Kidney (tissue), 14 donors: ENCODE measurements around the gene KANK3. TPM values are rescaled to one million over a fixed set of nuclear protein-coding genes. Genes with fewer than 3 reads are reported as not detected.
A peak's percentile ranks its signal among the peaks of the same experiment; 100 is the strongest.

Experiments
- DNase-seq, 5 donors: peaks; one replicate each; pipeline ENCODE4 v3.0.0-alpha.2; 2013 to 2020
- FAIRE-seq: peaks from 2 replicates; lab custom pipeline; 2012; peaks lifted over from hg19 to GRCh38; lab: Jason Lieb, UNC
- H3K27ac ChIP-seq, 2 donors: one replicate each; pipeline ENCODE4 v1.7.0; 2013; ENCODE audit warnings: low read depth in 2 of 2, low read length in 2 of 2, inconsistent platforms in 1 of 2
- H3K27me3 ChIP-seq: one replicate; pipeline ENCODE4 v1.7.1; 2013; ENCODE audit warnings: low read length, inconsistent platforms; ENCODE audit not compliant: control insufficient read depth, insufficient read depth
- H3K36me3 ChIP-seq, 3 donors: one replicate each; pipeline versions ENCODE4 v1.7.0 to v1.7.1; 2013; ENCODE audit warnings: low read length in 3 of 3, control low read depth in 1 of 3, inconsistent platforms in 1 of 3; ENCODE audit not compliant: insufficient read depth in 3 of 3, control insufficient read depth in 2 of 3
- H3K4me1 ChIP-seq, 3 donors: one replicate each; pipeline versions ENCODE4 v1.7.0 to v1.7.1; 2013; ENCODE audit warnings: low read length in 3 of 3, inconsistent platforms in 1 of 3, low read depth in 1 of 3; ENCODE audit not compliant: control insufficient read depth in 2 of 3, insufficient read depth in 2 of 3
- H3K4me3 ChIP-seq, 3 donors: one replicate each; pipeline versions ENCODE4 v1.7.0 to v1.8.1; 2013; ENCODE audit warnings: low read length in 3 of 3, control low read depth in 1 of 3, inconsistent platforms in 1 of 3
- H3K9ac ChIP-seq, 3 donors: one replicate each; pipeline versions ENCODE4 v1.7.0 to v1.7.1; 2013; ENCODE audit warnings: low read length in 3 of 3, control low read depth in 1 of 3, inconsistent platforms in 1 of 3
- H3K9me3 ChIP-seq, 3 donors: one replicate each; pipeline versions ENCODE4 v1.7.0 to v1.7.1; 2013; ENCODE audit warnings: low read length in 3 of 3, control low read depth in 1 of 3, inconsistent platforms in 1 of 3; ENCODE audit not compliant: control insufficient read depth in 2 of 3, insufficient read depth in 1 of 3
- intact Hi-C: fragments of 100-400 bp; cut with DNase I; formaldehyde crosslinking; loops from one replicate; pipeline ENCODE4 v1.11.1; 2022
- polyA plus RNA-seq: library from polyadenylated mRNA; stranded (reverse); fragments of 350-450 nt; fragmentation: Illumina TruSeq; extraction: RNeasy Lipid Tissue Mini Kit (QIAGEN cat#74804); gene quantifications from one replicate; pipeline ENCODE4 v1.2.3, GENCODE V29; 2014; ENCODE audit warnings: low read depth, low replicate concordance; ENCODE audit not compliant: insufficient read depth
- total RNA-seq: library from RNA; stranded (reverse); fragmentation: NEBNext Ultra II Directional; extraction: Animal tissue kit (Norgen Biotek cat#: 25700); gene quantifications from one replicate; pipeline ENCODE4 v1.2.1, GENCODE V29; 2021
- TF ChIP-seq, protein P1 (sequence below): IDR thresholded peaks from 3 replicates; pipeline ENCODE4 v1.5.1; 2012; ENCODE audit warnings: mild to moderate bottlenecking, moderate library complexity, borderline replicate concordance; ENCODE audit not compliant: insufficient read depth; ENCODE audit errors: extremely low read depth
- donor health status: control.
- donor health status: control.
- donor health status: control.
- donor health status: control.
- donor health status: control.
- donor health status: DM: yes; HTN: yes; CAD: no.
- donor health status: Normal renal cell carcinoma (clear cell type).

The KANK3 gene
- total and polyA plus RNA-seq, 2 donors from 2014 or later, result 15.0 to 26.6 TPM

- intact Hi-C loops, result no loop called here
- H3K9me3 ChIP-seq, result no peaks in the 10 kb centered on the region
- H3K27me3 ChIP-seq, result no peaks in the 10 kb centered on the region
- H3K36me3 ChIP-seq, result peaks cover 0 to 4% (median 3%) of the 10 kb centered on the region in 3 donors
- TF ChIP-seq, protein P1, sequence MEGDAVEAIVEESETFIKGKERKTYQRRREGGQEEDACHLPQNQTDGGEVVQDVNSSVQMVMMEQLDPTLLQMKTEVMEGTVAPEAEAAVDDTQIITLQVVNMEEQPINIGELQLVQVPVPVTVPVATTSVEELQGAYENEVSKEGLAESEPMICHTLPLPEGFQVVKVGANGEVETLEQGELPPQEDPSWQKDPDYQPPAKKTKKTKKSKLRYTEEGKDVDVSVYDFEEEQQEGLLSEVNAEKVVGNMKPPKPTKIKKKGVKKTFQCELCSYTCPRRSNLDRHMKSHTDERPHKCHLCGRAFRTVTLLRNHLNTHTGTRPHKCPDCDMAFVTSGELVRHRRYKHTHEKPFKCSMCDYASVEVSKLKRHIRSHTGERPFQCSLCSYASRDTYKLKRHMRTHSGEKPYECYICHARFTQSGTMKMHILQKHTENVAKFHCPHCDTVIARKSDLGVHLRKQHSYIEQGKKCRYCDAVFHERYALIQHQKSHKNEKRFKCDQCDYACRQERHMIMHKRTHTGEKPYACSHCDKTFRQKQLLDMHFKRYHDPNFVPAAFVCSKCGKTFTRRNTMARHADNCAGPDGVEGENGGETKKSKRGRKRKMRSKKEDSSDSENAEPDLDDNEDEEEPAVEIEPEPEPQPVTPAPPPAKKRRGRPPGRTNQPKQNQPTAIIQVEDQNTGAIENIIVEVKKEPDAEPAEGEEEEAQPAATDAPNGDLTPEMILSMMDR, result no peak
- peak within 1 kb of the TSS; percentile 54 to 71 (median 58) for H3K9ac ChIP-seq
- peak within 1 kb of the TSS; percentile 59 to 82 (median 74) for H3K4me3 ChIP-seq
- H3K4me1 ChIP-seq, result peaks cover 0 to 20% (median 0%) of the 10 kb centered on the region in 3 donors
- peak within 1 kb of the TSS; percentile 45 to 57 for H3K27ac ChIP-seq
- FAIRE-seq (no peak), DNase-seq (peak; percentile 91 to 97 (median 95))
Measured at GRCh38 chr19:8307965-8308866, 34.8 kb downstream of the KANK3 start, which contains the start of gene CD320. TSS of gene CD320 (minus strand) at chr19:8308358. CDS start at chr19:8308290, 68 bp downstream.

GRCh38 chr19:8307400-8307964 lies 35.6 kb downstream of the KANK3 start:
- Histone ChIP-seq H3K36me3 (peaks cover 0 to 4% (median 3%) of the 10 kb centered on the region in 3 donors), H3K9ac (peak overlapping the region; percentile 48 to 71 (median 54)), H3K4me3 (peak overlapping the region; percentile 59 to 82 (median 72)), H3K4me1 (peaks cover 0 to 20% (median 0%) of the 10 kb centered on the region in 3 donors), H3K27me3 (no peaks in the 10 kb centered on the region), H3K9me3 (no peaks in the 10 kb centered on the region), H3K27ac (peak overlapping the region in 1 of 2 donors; percentile 57)
- DNase-seq (peak in 1 of 5 donors; percentile 56), FAIRE-seq (no peak)
- TF ChIP-seq, protein P1, result no peak
- intact Hi-C loops, result no loop called here

DNA sequence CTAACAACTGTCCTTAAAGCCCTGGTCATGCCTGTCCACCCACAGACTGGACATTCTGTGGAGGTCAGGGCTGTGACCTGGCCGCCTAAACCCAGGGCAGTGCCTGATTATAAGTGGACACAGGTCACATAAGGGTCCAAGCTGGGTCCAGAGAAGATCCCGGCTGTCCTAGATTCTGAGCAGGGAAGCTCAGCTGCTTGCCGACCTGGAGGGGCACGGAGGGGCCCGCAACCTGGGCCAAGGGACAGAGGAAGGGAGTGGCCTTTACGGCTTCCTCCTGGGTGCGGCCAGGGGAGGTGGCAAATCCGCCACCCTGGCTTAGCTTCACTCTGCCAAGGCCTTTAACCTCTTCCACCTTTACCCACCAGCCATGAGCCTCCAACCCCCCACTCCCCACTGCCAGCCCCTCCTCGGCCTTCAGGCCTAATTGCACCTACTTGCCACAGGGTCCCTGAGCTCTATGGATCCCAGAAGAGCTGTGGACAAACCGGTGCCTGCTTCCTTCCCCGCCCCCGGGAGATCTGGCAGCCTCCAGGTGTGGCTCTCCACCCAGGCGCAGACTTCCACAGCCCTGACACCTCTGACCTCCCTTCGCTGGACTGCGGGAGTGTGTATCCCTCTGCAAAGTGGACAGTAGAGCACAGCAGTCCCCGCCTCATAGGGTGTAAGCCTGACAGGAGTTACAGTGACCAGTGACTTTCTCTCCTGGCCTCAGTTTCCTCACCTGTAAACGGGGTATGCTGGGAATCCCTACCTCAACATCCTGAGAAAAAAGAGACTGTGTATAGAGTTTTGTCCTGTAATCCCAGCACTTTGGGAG lies 36.6 kb downstream of the KANK3 start:
- no peak for FAIRE-seq
- Histone ChIP-seq H3K27ac (no peak overlapping the region), H3K36me3 (peaks cover 0 to 4% (median 3%) of the 10 kb centered on the region in 3 donors), H3K27me3 (no peaks in the 10 kb centered on the region), H3K4me1 (peaks cover 0 to 18% (median 0%) of the 10 kb centered on the region in 3 donors), H3K9ac (no peak overlapping the region), H3K9me3 (no peaks in the 10 kb centered on the region), H3K4me3 (no peak overlapping the region)
- TF ChIP-seq, protein P1, result no peak
- DNase-seq, result peak in 1 of 5 donors; percentile 76
- intact Hi-C loops, result no loop called here
